DND-41 (cell line): ENCODE measurements around the gene STX10.

ENCODE experiments used
- CTCF ChIP-seq: IDR thresholded peaks from 2 replicates; pipeline ENCODE4 v1.5.1; 2012; ENCODE audit warnings: borderline replicate concordance, low read length, moderate library complexity, mild to moderate bottlenecking; ENCODE audit not compliant: poor library complexity, severe bottlenecking; ENCODE audit errors: extremely low read depth
- EZH2 ChIP-seq: IDR thresholded peaks from 3 replicates; pipeline ENCODE4 v1.6.1; 2012; ENCODE audit warnings: borderline replicate concordance, low read depth, mild to moderate bottlenecking, moderate library complexity, low read length, inconsistent platforms; ENCODE audit not compliant: severe bottlenecking

GRCh38 chr19:13121551-13122274 lies 28.5 kb downstream of the STX10 start:
- TF ChIP-seq CTCF: no peak
- no peak for TF ChIP-seq EZH2
